Neural cell (in vitro differentiated cells): ENCODE results near the gene C14orf180.

Source experiments
- CTCF ChIP-seq: fragments of 450-650 bp; IDR thresholded peaks from 2 replicates; pipeline ENCODE4 v1.5.1; 2014; ENCODE audit warnings: antibody characterized with exemption, mild to moderate bottlenecking, moderate library complexity; ENCODE audit not compliant: poor library complexity, severe bottlenecking
- RAD21 ChIP-seq: fragments of 450-650 bp; conservative IDR thresholded peaks from 2 replicates; pipeline ENCODE4 v1.6.1; 2014; ENCODE audit warnings: antibody characterized with exemption, mild to moderate bottlenecking, moderate library complexity
- REST ChIP-seq: IDR thresholded peaks from 2 replicates; pipeline ENCODE4 v1.6.1; 2012; ENCODE audit warnings: borderline replicate concordance

GRCh38 chr14:104576232-104576969, 3.2 kb upstream of the C14orf180 start:
- no peak for TF ChIP-seq CTCF
- TF ChIP-seq RAD21 = no peak
- TF ChIP-seq REST = no peak
